A673 (cell line): ENCODE measurements around the gene ZNF823. TPM values are rescaled to one million over a fixed set of nuclear protein-coding genes. Genes with fewer than 3 reads are reported as not detected.
A peak's percentile ranks its signal among the peaks of the same experiment; 100 is the strongest.

Source experiments
- BruUV-seq: library from RNA; stranded (reverse); fragments of 400-500 nt; replicated peaks from 2 replicates; lab custom pipeline; 2021; lab: Mats Ljungman, UMichigan
- CTCF ChIA-PET: fragments of 300-600 bp; sonication (Branson Sonifier 250); formaldehyde crosslinking; loops from one replicate; lab custom pipeline; 2022; ENCODE audit warnings: antibody characterized with exemption; lab: Charles Lee
- POLR2A ChIA-PET: fragments of 300-600 bp; sonication (Branson Sonifier 250); formaldehyde crosslinking; loops from one replicate; lab custom pipeline; 2022; ENCODE audit warnings: antibody characterized with exemption; ENCODE audit not compliant: low non-redundant PET; lab: Charles Lee
- DNase-seq: peaks from one replicate; pipeline ENCODE4 v3.0.0-alpha.2; 2015; ENCODE audit warnings: low spot score
- H3K27ac ChIP-seq: fragments of 200-600 bp; sonication (generic); 2 replicates; pipeline ENCODE4 v1.5.1; 2016; ENCODE audit warnings: mixed run types, low read depth, mild to moderate bottlenecking, mixed read lengths, antibody characterized with exemption, low read length; ENCODE audit not compliant: poor library complexity, severe bottlenecking
- H3K27me3 ChIP-seq: fragments of 200-600 bp; sonication (generic); replicated peaks from 2 replicates; pipeline ENCODE4 v1.6.1; 2017; ENCODE audit warnings: mixed run types, low read depth, mild to moderate bottlenecking, mixed read lengths, antibody characterized with exemption, low read length; ENCODE audit not compliant: insufficient read depth, poor library complexity
- H3K36me3 ChIP-seq: fragments of 200-600 bp; sonication (generic); 2 replicates; pipeline ENCODE4 v1.6.1; 2016; ENCODE audit warnings: mixed run types, mild to moderate bottlenecking, mixed read lengths, antibody characterized with exemption, low read length; ENCODE audit not compliant: insufficient read depth, poor library complexity, severe bottlenecking
- H3K4me1 ChIP-seq: fragments of 200-600 bp; sonication (generic); 2 replicates; pipeline ENCODE4 v1.6.1; 2017; ENCODE audit warnings: mixed run types, mild to moderate bottlenecking, mixed read lengths, antibody characterized with exemption, low read length; ENCODE audit not compliant: insufficient read depth, poor library complexity, severe bottlenecking
- H3K4me3 ChIP-seq: fragments of 200-600 bp; sonication (generic); 2 replicates; pipeline ENCODE4 v1.5.1; 2016; ENCODE audit warnings: low read depth, mixed run types, mild to moderate bottlenecking, mixed read lengths, low read length; ENCODE audit not compliant: poor library complexity, severe bottlenecking
- H3K9me3 ChIP-seq: fragments of 200-600 bp; sonication (generic); 2 replicates; pipeline ENCODE4 v1.6.1; 2016; ENCODE audit warnings: mixed run types, low read depth, mild to moderate bottlenecking, mixed read lengths, antibody characterized with exemption, low read length; ENCODE audit not compliant: poor library complexity, severe bottlenecking
- EZH2 ChIP-seq: fragments of 200-600 bp; sonication (generic); IDR thresholded peaks from 2 replicates; pipeline ENCODE4 v1.6.1; 2017; ENCODE audit warnings: borderline replicate concordance, low read depth, mild to moderate bottlenecking, mixed read lengths, antibody characterized with exemption, low read length; ENCODE audit not compliant: poor library complexity, severe bottlenecking
- intact Hi-C: fragments of 100-400 bp; cut with micrococcal nuclease; formaldehyde crosslinking; loops from one replicate; pipeline ENCODE4 v1.10.0; 2022; ENCODE audit not compliant: unreplicated experiment
- total RNA-seq: library from RNA; stranded (reverse); gene quantifications from 2 replicates; pipeline ENCODE4 v1.2.3, GENCODE V29; 2021
- TF ChIP-seq, protein P1 (sequence below): fragments of 300-800, 200-600 bp; sonication (generic); conservative IDR thresholded peaks from 2 replicates; pipeline ENCODE4 v1.5.1; 2017; ENCODE audit warnings: low read depth, mild to moderate bottlenecking, antibody characterized with exemption, low read length, moderate library complexity, mixed read lengths

ZNF823 gene
- total RNA-seq, 1 experiment from 2014 or later: 8.4 TPM

DNA sequence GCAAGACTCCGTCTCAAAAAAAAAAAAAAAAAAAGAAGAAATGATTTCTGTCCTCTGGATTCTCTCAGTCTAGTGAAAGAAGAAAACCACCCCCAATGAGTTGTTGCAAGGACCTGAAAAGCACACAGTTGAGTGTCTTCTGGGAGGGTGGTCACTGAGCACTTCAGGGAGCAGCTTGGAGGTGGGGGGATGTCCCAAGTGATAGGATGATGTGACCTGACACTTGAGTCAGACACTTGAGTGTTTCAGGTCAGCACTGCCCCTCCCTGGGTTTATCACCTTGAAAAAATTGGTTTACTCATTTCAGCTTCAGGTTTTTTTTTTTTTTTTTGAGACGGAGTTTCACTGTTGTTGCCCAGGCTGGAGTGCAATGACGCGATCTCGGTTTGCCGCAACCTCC lies 63.2 kb downstream of the ZNF823 start:
- CTCF ChIA-PET: no interaction called here
- POLR2A ChIA-PET: no interaction called here
- no peak for DNase-seq
- BruUV-seq: no TSS peak
- Histone ChIP-seq H3K36me3 (peaks cover 4% of the 10 kb centered on the region), H3K9me3 (peaks cover 5% of the 10 kb centered on the region), H3K27ac (no peak overlapping the region), H3K4me1 (no peaks in the 10 kb centered on the region), H3K27me3 (no peaks in the 10 kb centered on the region), H3K4me3 (no peak overlapping the region)
- intact Hi-C loops: no loop called here
- TF ChIP-seq EZH2: no peak
- TF ChIP-seq, protein P1, sequence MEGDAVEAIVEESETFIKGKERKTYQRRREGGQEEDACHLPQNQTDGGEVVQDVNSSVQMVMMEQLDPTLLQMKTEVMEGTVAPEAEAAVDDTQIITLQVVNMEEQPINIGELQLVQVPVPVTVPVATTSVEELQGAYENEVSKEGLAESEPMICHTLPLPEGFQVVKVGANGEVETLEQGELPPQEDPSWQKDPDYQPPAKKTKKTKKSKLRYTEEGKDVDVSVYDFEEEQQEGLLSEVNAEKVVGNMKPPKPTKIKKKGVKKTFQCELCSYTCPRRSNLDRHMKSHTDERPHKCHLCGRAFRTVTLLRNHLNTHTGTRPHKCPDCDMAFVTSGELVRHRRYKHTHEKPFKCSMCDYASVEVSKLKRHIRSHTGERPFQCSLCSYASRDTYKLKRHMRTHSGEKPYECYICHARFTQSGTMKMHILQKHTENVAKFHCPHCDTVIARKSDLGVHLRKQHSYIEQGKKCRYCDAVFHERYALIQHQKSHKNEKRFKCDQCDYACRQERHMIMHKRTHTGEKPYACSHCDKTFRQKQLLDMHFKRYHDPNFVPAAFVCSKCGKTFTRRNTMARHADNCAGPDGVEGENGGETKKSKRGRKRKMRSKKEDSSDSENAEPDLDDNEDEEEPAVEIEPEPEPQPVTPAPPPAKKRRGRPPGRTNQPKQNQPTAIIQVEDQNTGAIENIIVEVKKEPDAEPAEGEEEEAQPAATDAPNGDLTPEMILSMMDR: no peak

GRCh38 chr19:11674067-11674492 lies 64.7 kb downstream of the ZNF823 start:
- POLR2A ChIA-PET: no interaction called here
- CTCF ChIA-PET: interaction anchor here (0.6 kb wide), 1 partner anchor 94 kb away, joined by 3 read pairs; no protein-coding TSS in a partner anchor
- Histone ChIP-seq H3K9me3 (no peaks in the 10 kb centered on the region), H3K36me3 (peaks cover 4% of the 10 kb centered on the region), H3K27me3 (no peaks in the 10 kb centered on the region), H3K4me1 (no peaks in the 10 kb centered on the region), H3K4me3 (peak overlapping the region; percentile 25), H3K27ac (no peak overlapping the region)
- no TSS peak for BruUV-seq
- intact Hi-C loops: no loop called here
- no peak for TF ChIP-seq EZH2
- TF ChIP-seq, protein P1: no peak
- DNase-seq: no peak

DNA sequence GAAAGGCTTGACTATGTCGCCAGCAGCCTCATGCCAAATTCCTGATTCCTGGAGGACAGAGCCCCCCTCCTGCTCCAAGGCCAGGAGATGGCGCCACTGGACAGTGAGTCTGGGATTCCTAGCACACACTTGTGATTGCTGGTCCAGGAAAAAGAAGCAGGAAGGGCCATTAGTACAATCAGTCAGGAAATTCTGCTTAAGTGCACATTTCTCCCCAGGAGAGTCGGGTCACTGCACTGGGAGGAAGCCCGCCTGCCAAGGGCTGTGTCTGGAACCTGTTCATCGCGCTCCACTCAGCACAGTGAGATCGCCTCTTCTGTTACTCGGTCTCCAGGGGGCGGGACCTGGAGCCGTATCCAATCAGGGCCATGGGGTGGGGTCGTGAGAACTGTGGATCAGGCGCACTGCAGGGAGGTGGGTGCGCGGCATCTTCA lies 65.1 kb downstream of the ZNF823 start:
- peaks cover 3% of the 10 kb centered on the region for H3K36me3 ChIP-seq
- peak; percentile 81 for DNase-seq
- POLR2A ChIA-PET: no interaction called here
- H3K4me3 ChIP-seq: peak overlapping the region; percentile 25
- no peaks in the 10 kb centered on the region for H3K27me3 ChIP-seq
- intact Hi-C loops: no loop called here
- H3K4me1 ChIP-seq: no peaks in the 10 kb centered on the region
- CTCF ChIA-PET: interaction anchor here (0.6 kb wide), 1 partner anchor 95 kb away, joined by 3 read pairs; no protein-coding TSS in a partner anchor
- H3K9me3 ChIP-seq: no peaks in the 10 kb centered on the region
- no peak overlapping the region for H3K27ac ChIP-seq
- no TSS peak for BruUV-seq
- no peak for TF ChIP-seq EZH2
- TF ChIP-seq, protein P1: peak; percentile 71

Other genes with a start within 250 kb of the ZNF823 start
- 15.9 and 16.4 TPM in 2 replicates for gene ZNF653, start 233.1 kb downstream of the ZNF823 start, total RNA-seq
- gene ECSIT, start 209.8 kb downstream of the ZNF823 start, total RNA-seq: 64.7 and 74.8 TPM in 2 replicates
- 0.60 TPM in 1 of 2 replicates, not detected in the other for gene CNN1, start 200.1 kb downstream of the ZNF823 start, total RNA-seq
- 83.5 and 97.9 TPM in 2 replicates for gene ELOF1, start 179.7 kb downstream of the ZNF823 start, total RNA-seq
- not detected in 2 replicates for gene ACP5, start 161.3 kb downstream of the ZNF823 start, total RNA-seq
- 13.9 and 14.0 TPM in 2 replicates for gene ZNF627, start 141.5 kb downstream of the ZNF823 start, total RNA-seq
- 3.7 TPM in 2 replicates for gene ZNF441, start 28.1 kb upstream of the ZNF823 start, total RNA-seq
- 0.60 and 1.7 TPM in 2 replicates for gene ZNF491, start 59.6 kb upstream of the ZNF823 start, total RNA-seq
- gene ZNF440, start 75.3 kb upstream of the ZNF823 start, total RNA-seq: 7.1 and 9.2 TPM in 2 replicates
- 4.0 and 4.4 TPM in 2 replicates for gene ZNF439, start 109.8 kb upstream of the ZNF823 start, total RNA-seq
- gene ZNF69, start 148.8 kb upstream of the ZNF823 start, total RNA-seq: 4.3 and 5.5 TPM in 2 replicates
- 10.9 and 11.0 TPM in 2 replicates for gene ZNF700, start 186.2 kb upstream of the ZNF823 start, total RNA-seq
- 0.24 TPM in 1 of 2 replicates, not detected in the other for gene ZNF763, start 226.1 kb upstream of the ZNF823 start, total RNA-seq